GM12878 (cell line): Measurements from ENCODE around the gene APBA1. TPM values are rescaled to one million over a fixed set of nuclear protein-coding genes. Genes with fewer than 3 reads are reported as not detected.

ENCODE experiments used
- ATAC-seq: fragments of 200-7000 bp; cut with Tn5 transposase; 3 replicates; pipeline ENCODE4 v1.9.1; 2020; ENCODE audit warnings: mild to moderate bottlenecking, moderate library complexity
- BruUV-seq: library from RNA; stranded (reverse); fragments of 400-500 nt; replicated peaks from 2 replicates; lab custom pipeline; 2021; lab: Mats Ljungman, UMichigan
- CTCF ChIA-PET: fragments of 300-600 bp; sonication (Branson Sonifier 250); formaldehyde crosslinking; extraction: SDS; loops from one replicate; lab custom pipeline; 2021; ENCODE audit warnings: inconsistent platforms; lab: Yijun Ruan, JAX
- POLR2A ChIA-PET: fragments of 350-600 bp; formaldehyde crosslinking; extraction: SDS; loops from one replicate; lab custom pipeline; 2021; ENCODE audit warnings: inconsistent platforms; lab: Charles Lee
- RAD21 ChIA-PET: fragments of 300-600 bp; sonication (Branson Sonifier 250); formaldehyde crosslinking; loops from one replicate; lab custom pipeline; 2023; ENCODE audit warnings: antibody characterized with exemption; ENCODE audit not compliant: unreplicated experiment; lab: Charles Lee
- SMC1A ChIA-PET: fragments of 300-600 bp; sonication (Branson Sonifier 250); formaldehyde crosslinking; loops from one replicate; lab custom pipeline; 2023; ENCODE audit not compliant: unreplicated experiment, uncharacterized antibody; lab: Charles Lee
- DNase-seq: peaks from one replicate; pipeline ENCODE4 v3.0.0-alpha.2; 2011; ENCODE audit warnings: low read depth, low spot score
- FAIRE-seq: peaks from 3 replicates; lab custom pipeline; 2011; peaks lifted over from hg19 to GRCh38; lab: Jason Lieb, UNC
- H2AFZ ChIP-seq: 2 replicates; pipeline ENCODE4 v1.6.0; 2011; ENCODE audit warnings: low read depth, low read length, control low read depth; ENCODE audit not compliant: control insufficient read depth
- H3K27ac ChIP-seq: 2 replicates; pipeline ENCODE4 v1.5.1; 2011; ENCODE audit warnings: control low read depth; ENCODE audit not compliant: control insufficient read depth, insufficient read depth
- H3K27me3 ChIP-seq, 2 experiments: replicated peaks in 1 of 2; 2 replicates each; pipeline versions ENCODE4 v1.6.0 to v1.6.1; 2011; ENCODE audit warnings: low read length in 1 of 2; ENCODE audit not compliant: control insufficient read depth in 2 of 2, insufficient read depth in 2 of 2
- H3K36me3 ChIP-seq, 2 experiments: 2 replicates each; pipeline ENCODE4 v1.5.1; 2011; ENCODE audit warnings: low read length in 1 of 2; ENCODE audit not compliant: control insufficient read depth in 2 of 2, insufficient read depth in 2 of 2
- H3K4me1 ChIP-seq: 2 replicates; pipeline ENCODE4 v1.6.1; 2011; ENCODE audit warnings: mild to moderate bottlenecking, low read length, moderate library complexity, mixed read lengths; ENCODE audit not compliant: control insufficient read depth, insufficient read depth
- H3K4me2 ChIP-seq: 2 replicates; pipeline ENCODE4 v1.6.0; 2011; ENCODE audit warnings: control low read depth; ENCODE audit not compliant: control insufficient read depth, insufficient read depth
- H3K4me3 ChIP-seq: fragments of 200-600 bp; sonication (generic); 2 replicates; pipeline ENCODE4 v1.5.1; 2016
- H3K79me2 ChIP-seq: 2 replicates; pipeline ENCODE4 v1.6.0; 2011; ENCODE audit warnings: low read length; ENCODE audit not compliant: control insufficient read depth, insufficient read depth
- H3K9ac ChIP-seq: 2 replicates; pipeline ENCODE4 v1.8.0; 2011; ENCODE audit warnings: low read length, control low read depth, mixed read lengths; ENCODE audit not compliant: control insufficient read depth, insufficient read depth
- H3K9me3 ChIP-seq: replicated peaks from 3 replicates; pipeline ENCODE4 v1.5.1; 2011; ENCODE audit warnings: mild to moderate bottlenecking, low read length; ENCODE audit not compliant: control insufficient read depth, insufficient read depth
- H4K20me1 ChIP-seq: 2 replicates; pipeline ENCODE4 v1.6.0; 2011; ENCODE audit not compliant: control insufficient read depth, insufficient read depth
- BHLHE40 ChIP-seq, 2 experiments: fragments of 450-650 bp in 1 of 2; IDR thresholded peaks; 2 replicates each; pipeline ENCODE4 v1.6.1; 2011 to 2017; ENCODE audit warnings: low read depth in 2 of 2, borderline replicate concordance in 1 of 2, improper control_type of control experiment in 1 of 2, low read length in 1 of 2, mild to moderate bottlenecking in 1 of 2
- BMI1 ChIP-seq: fragments of 450-650 bp; IDR thresholded peaks from 2 replicates; pipeline ENCODE4 v1.6.1; 2016; ENCODE audit warnings: mild to moderate bottlenecking, moderate library complexity, borderline replicate concordance
- CREM ChIP-seq: IDR thresholded peaks from 2 replicates; pipeline ENCODE4 v1.6.1; 2014; ENCODE audit warnings: antibody characterized with exemption, low read depth
- EGR1 ChIP-seq, 2 experiments: IDR thresholded peaks; 1 replicate in 1 of 2; 2 replicates in 1 of 2; pipeline ENCODE4 v1.6.1; 2011 to 2012; ENCODE audit warnings: low read depth in 2 of 2, low read length in 2 of 2, borderline replicate concordance in 1 of 2, mild to moderate bottlenecking in 1 of 2, moderate library complexity in 1 of 2
- EP300 ChIP-seq, 2 experiments: fragments of 150-350 bp in 1 of 2; IDR thresholded peaks; 2 replicates each; pipeline ENCODE4 v1.6.1; 2011 to 2012; ENCODE audit warnings: low read depth in 2 of 2, low read length in 2 of 2, borderline replicate concordance in 1 of 2, improper control_type of control experiment in 1 of 2, inconsistent platforms in 1 of 2; ENCODE audit not compliant: control insufficient read depth in 1 of 2
- EZH2 ChIP-seq: IDR thresholded peaks from 2 replicates; pipeline ENCODE4 v1.6.1; 2012; ENCODE audit warnings: low read depth, mild to moderate bottlenecking, control low read depth, inconsistent platforms, low read length, borderline replicate concordance; ENCODE audit not compliant: control insufficient read depth
- FOXM1 ChIP-seq: IDR thresholded peaks from 2 replicates; pipeline ENCODE4 v1.6.1; 2012; ENCODE audit warnings: low read depth, mild to moderate bottlenecking, inconsistent platforms, low read length, moderate library complexity
- IKZF2 ChIP-seq, 2 experiments: fragments of 450-650 bp; IDR thresholded peaks; 2 replicates each; pipeline ENCODE4 v1.6.1; 2017; ENCODE audit warnings: mild to moderate bottlenecking in 2 of 2, moderate library complexity in 2 of 2
- JUNB ChIP-seq: IDR thresholded peaks from 2 replicates; pipeline ENCODE4 v1.6.1; 2016; ENCODE audit warnings: antibody characterized with exemption, mild to moderate bottlenecking
- KAT2A ChIP-seq: conservative IDR thresholded peaks from 2 replicates; pipeline ENCODE4 v1.6.1; 2011; ENCODE audit warnings: low read depth, low read length; ENCODE audit not compliant: control insufficient read depth
- LARP7 ChIP-seq: fragments of 450-650 bp; IDR thresholded peaks from 2 replicates; pipeline ENCODE4 v1.6.1; 2017; ENCODE audit warnings: mild to moderate bottlenecking
- MEF2B ChIP-seq: fragments of 450-650 bp; IDR thresholded peaks from 2 replicates; pipeline ENCODE4 v1.6.1; 2018; ENCODE audit warnings: mild to moderate bottlenecking, moderate library complexity; ENCODE audit not compliant: partially characterized antibody, poor library complexity, severe bottlenecking
- MTA2 ChIP-seq: fragments of 450-650 bp; IDR thresholded peaks from 2 replicates; pipeline ENCODE4 v1.6.1; 2016; ENCODE audit warnings: low read depth, mild to moderate bottlenecking, moderate library complexity
- NR2F1 ChIP-seq: fragments of 450-650 bp; conservative IDR thresholded peaks from 2 replicates; pipeline ENCODE4 v1.6.1; 2017; ENCODE audit warnings: mild to moderate bottlenecking
- POLR2AphosphoS2 ChIP-seq: IDR thresholded peaks from 2 replicates; pipeline ENCODE4 v1.6.1; 2011; ENCODE audit warnings: low read depth, mild to moderate bottlenecking, low read length, improper control_type of control experiment, moderate library complexity
- RAD21 ChIP-seq: IDR thresholded peaks from 2 replicates; pipeline ENCODE4 v1.6.1; 2011; ENCODE audit warnings: mild to moderate bottlenecking, low read depth, low read length, moderate library complexity; ENCODE audit not compliant: insufficient read depth
- RCOR1 ChIP-seq: conservative IDR thresholded peaks from 2 replicates; pipeline ENCODE4 v1.6.1; 2012; ENCODE audit warnings: low read depth, low read length, improper control_type of control experiment
- SIN3A ChIP-seq: IDR thresholded peaks from 2 replicates; pipeline ENCODE4 v1.6.1; 2012; ENCODE audit warnings: low read depth, low read length, improper control_type of control experiment
- SMARCA5 ChIP-seq: fragments of 450-650 bp; IDR thresholded peaks from 2 replicates; pipeline ENCODE4 v1.6.1; 2017; ENCODE audit warnings: mild to moderate bottlenecking
- SMC3 ChIP-seq: IDR thresholded peaks from 2 replicates; pipeline ENCODE4 v1.6.1; 2011; ENCODE audit warnings: low read length, improper control_type of control experiment, borderline replicate concordance
- TBL1XR1 ChIP-seq: IDR thresholded peaks from 2 replicates; pipeline ENCODE4 v1.6.1; 2012; ENCODE audit warnings: low read depth, low read length, improper control_type of control experiment
- TCF12 ChIP-seq: IDR thresholded peaks from 2 replicates; pipeline ENCODE4 v1.6.1; 2011; ENCODE audit warnings: low read depth, mild to moderate bottlenecking, low read length
- ZNF274 ChIP-seq: IDR thresholded peaks from one replicate; pipeline ENCODE4 v1.8.0; 2011; ENCODE audit not compliant: insufficient read length, insufficient read depth
- WGBS: methylation state at CpG from one replicate; pipeline ENCODE4 v1.1.6; 2016; ENCODE audit warnings: low lambda C conversion rate; ENCODE audit not compliant: insufficient replicate concordance, insufficient coverage; ENCODE audit errors: missing lambda C conversion rate; 5-methylcytosine and 5-hydroxymethylcytosine counted together
- in situ Hi-C: fragments of 300-500 bp; cut with MboI; formaldehyde crosslinking; loops from 9 replicates; pipeline ENCODE4 v1.14.3; 2018; ENCODE audit warnings: mixed read lengths
- intact Hi-C: fragments of 100-400 bp; cut with micrococcal nuclease; formaldehyde crosslinking; loops from one replicate; pipeline ENCODE4 v1.14.2; 2022; ENCODE audit not compliant: unreplicated experiment
- polyA plus RNA-seq, 11 experiments: library from polyadenylated mRNA; depleted of rRNA in 4 of 11; unstranded in 6 of 11; stranded (reverse) in 5 of 11; fragments of >200 nt; fragmentation: Nextera tagmentation in 4 of 11; fragmentation: Illumina TruSeq in 1 of 11; extraction: Ambion mirVana in 4 of 11; extraction: Trizol in 1 of 11; gene quantifications; 1 replicate in 1 of 11; 2 replicates in 10 of 11; pipeline versions ENCODE4 v1.2.1 to v1.2.3, GENCODE V29; 2011 to 2016; ENCODE audit warnings: inconsistent platforms in 2 of 11, missing spikeins in 2 of 11, low read depth in 1 of 11
- total RNA-seq, 4 experiments: library from RNA; depleted of rRNA in 3 of 4; stranded (reverse); fragments of >200 nt in 3 of 4; fragmentation: Illumina TruSeq in 1 of 4; extraction: Trizol in 1 of 4; gene quantifications; 2 replicates each; pipeline versions ENCODE4 v1.2.1 to v1.2.3, GENCODE V29; 2013 to 2021
- TF ChIP-seq, protein P1 (sequence below): fragments of 450-650 bp; IDR thresholded peaks from 2 replicates; pipeline ENCODE4 v1.6.1; 2017; ENCODE audit warnings: antibody characterized with exemption, mild to moderate bottlenecking, moderate library complexity

The APBA1 gene
- total and polyA plus RNA-seq, 10 of the 15 experiments (the other 5 are each of a cell fraction or from before 2014, with no cell fraction given): 0.01 to 1.3 (median 0.05) TPM; not detected in 7

DNA sequence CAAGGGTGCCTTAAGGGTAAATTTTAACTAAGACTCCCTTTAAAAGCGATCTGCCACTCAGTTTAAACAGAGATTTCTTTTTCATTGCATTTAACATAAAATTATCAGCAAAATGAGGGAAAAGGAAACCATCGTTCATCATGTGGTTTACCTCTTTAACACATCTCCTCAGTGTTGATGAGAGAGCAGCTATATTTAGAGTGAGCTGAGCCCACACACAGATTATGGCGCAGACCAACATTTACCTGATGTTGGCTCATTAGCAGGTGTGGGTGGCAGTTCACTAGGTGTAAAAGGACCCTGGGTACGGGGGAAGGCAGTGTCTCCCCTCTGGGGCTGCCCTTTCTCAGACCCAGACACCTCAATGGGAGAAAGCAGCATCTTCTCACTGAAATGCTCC lies 197.3 kb downstream of the APBA1 start:
- no peaks in the 10 kb centered on the region for H3K36me3 ChIP-seq
- no peaks in the 10 kb centered on the region for H3K9me3 ChIP-seq
- ChIA-PET RAD21 (no interaction called here), SMC1A (interaction anchor here (1.2 kb wide), 1 partner anchor 493 kb away, joined by 3 read pairs; no protein-coding TSS in a partner anchor), CTCF (no interaction called here), POLR2A (no interaction called here)
- H2AFZ ChIP-seq: no peak overlapping the region
- H3K4me2 ChIP-seq: no peak overlapping the region
- no peaks in the 10 kb centered on the region for H3K4me1 ChIP-seq
- WGBS: 2% methylated on average over 4 of the region's 4 CpGs
- DNase-seq: no peak
- no peak for FAIRE-seq
- H3K27me3 ChIP-seq: peaks cover 0 to 3% of the 10 kb centered on the region in 2 experiments; a peak in 2 of 4 replicates
- H3K79me2 ChIP-seq: no peaks in the 10 kb centered on the region
- no peak overlapping the region for H3K9ac ChIP-seq
- H3K4me3 ChIP-seq: no peak overlapping the region
- intact Hi-C loops (no loop called here), in situ Hi-C loops (no loop called here)
- BruUV-seq: no TSS peak
- no peaks in the 10 kb centered on the region for H4K20me1 ChIP-seq
- no peak overlapping the region for H3K27ac ChIP-seq
- ATAC-seq: no peak; the same call in 2 of the 3 replicates
- TF ChIP-seq EZH2 (no peak), FOXM1 (no peak), SMARCA5 (no peak), JUNB (no peak), EGR1 (IDR thresholded peaks at IDR 0.05; ENCODE audit: borderline replicate concordance in 1 of 2, low read depth in 2 of 2, low read length in 2 of 2) (no peak), NR2F1 (0 out of 2 replicates have a peak, but pooled peaks have one; percentile 33), SIN3A (no peak), KAT2A (no peak), POLR2AphosphoS2 (no peak), EP300 (IDR thresholded peaks at IDR 0.05; ENCODE audit: borderline replicate concordance in 1 of 2, control insufficient read depth in 1 of 2, low read depth in 2 of 2, low read length in 2 of 2) (peak; percentile 15 to 22; a peak in 1 of 4 replicates), BHLHE40 (IDR thresholded peaks at IDR 0.05; ENCODE audit: borderline replicate concordance in 1 of 2, low read depth in 2 of 2, low read length in 1 of 2) (peak in 1 of 2 experiments; percentile 8; a peak in 1 of 4 replicates), LARP7 (no peak), RAD21 (no peak), ZNF274 (no peak), MTA2 (peak; percentile 90), IKZF2 (IDR thresholded peaks at IDR 0.05) (peak; percentile 17 to 35; a peak in 2 of 4 replicates), RCOR1 (no peak), CREM (no peak), MEF2B (peak; percentile 87), BMI1 (no peak), TCF12 (no peak), SMC3 (no peak), TBL1XR1 (no peak)
- TF ChIP-seq, protein P1, sequence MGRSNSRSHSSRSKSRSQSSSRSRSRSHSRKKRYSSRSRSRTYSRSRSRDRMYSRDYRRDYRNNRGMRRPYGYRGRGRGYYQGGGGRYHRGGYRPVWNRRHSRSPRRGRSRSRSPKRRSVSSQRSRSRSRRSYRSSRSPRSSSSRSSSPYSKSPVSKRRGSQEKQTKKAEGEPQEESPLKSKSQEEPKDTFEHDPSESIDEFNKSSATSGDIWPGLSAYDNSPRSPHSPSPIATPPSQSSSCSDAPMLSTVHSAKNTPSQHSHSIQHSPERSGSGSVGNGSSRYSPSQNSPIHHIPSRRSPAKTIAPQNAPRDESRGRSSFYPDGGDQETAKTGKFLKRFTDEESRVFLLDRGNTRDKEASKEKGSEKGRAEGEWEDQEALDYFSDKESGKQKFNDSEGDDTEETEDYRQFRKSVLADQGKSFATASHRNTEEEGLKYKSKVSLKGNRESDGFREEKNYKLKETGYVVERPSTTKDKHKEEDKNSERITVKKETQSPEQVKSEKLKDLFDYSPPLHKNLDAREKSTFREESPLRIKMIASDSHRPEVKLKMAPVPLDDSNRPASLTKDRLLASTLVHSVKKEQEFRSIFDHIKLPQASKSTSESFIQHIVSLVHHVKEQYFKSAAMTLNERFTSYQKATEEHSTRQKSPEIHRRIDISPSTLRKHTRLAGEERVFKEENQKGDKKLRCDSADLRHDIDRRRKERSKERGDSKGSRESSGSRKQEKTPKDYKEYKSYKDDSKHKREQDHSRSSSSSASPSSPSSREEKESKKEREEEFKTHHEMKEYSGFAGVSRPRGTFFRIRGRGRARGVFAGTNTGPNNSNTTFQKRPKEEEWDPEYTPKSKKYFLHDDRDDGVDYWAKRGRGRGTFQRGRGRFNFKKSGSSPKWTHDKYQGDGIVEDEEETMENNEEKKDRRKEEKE: no peak
